T47D (cell line): Measurements from ENCODE around the gene MYADML2.

Experiments
- DNase-seq, 2 experiments: peaks; one replicate each; pipeline versions ENCODE4 v3.0.0 to v3.0.0-alpha.2; 2011 to 2012; ENCODE audit warnings: low read depth in 1 of 2, low spot score in 1 of 2
- JUND ChIP-seq: IDR thresholded peaks from 2 replicates; pipeline ENCODE4 v1.6.1; 2012; ENCODE audit warnings: low read depth
- in situ Hi-C: cut with HindIII; loops from 2 replicates; pipeline ENCODE4 v1.10.0; 2016; ENCODE audit warnings: low sequenced_read_pairs, low pct_unique_long_range_greater_than_20kb

MYADML2 gene

DNA sequence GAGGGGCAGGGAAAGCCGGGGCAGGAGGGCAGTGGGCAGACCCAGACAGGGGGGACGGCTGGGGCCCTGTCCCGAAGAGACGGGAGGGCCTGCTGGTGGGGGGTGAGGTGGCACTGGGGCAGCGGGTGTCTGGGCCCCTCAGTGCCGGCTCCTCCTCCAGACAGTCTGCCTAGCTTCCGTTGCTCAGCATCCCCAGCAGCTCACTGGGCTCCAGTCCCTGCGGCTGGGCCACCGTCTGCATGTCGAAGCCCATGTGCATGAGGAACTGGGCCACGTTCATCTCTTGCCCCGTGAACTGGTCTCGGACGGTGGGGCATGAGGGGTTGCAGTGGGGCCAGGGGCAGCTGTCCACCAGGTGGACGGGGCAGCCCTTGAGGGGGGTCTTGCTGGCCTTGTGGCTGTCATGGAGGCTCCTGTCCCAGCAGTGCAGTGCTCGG lies 5.8 kb upstream of the MYADML2 start:
- TF ChIP-seq JUND, result no peak
- in situ Hi-C loops, result no loop called here
- DNase-seq, result no peak

DNA sequence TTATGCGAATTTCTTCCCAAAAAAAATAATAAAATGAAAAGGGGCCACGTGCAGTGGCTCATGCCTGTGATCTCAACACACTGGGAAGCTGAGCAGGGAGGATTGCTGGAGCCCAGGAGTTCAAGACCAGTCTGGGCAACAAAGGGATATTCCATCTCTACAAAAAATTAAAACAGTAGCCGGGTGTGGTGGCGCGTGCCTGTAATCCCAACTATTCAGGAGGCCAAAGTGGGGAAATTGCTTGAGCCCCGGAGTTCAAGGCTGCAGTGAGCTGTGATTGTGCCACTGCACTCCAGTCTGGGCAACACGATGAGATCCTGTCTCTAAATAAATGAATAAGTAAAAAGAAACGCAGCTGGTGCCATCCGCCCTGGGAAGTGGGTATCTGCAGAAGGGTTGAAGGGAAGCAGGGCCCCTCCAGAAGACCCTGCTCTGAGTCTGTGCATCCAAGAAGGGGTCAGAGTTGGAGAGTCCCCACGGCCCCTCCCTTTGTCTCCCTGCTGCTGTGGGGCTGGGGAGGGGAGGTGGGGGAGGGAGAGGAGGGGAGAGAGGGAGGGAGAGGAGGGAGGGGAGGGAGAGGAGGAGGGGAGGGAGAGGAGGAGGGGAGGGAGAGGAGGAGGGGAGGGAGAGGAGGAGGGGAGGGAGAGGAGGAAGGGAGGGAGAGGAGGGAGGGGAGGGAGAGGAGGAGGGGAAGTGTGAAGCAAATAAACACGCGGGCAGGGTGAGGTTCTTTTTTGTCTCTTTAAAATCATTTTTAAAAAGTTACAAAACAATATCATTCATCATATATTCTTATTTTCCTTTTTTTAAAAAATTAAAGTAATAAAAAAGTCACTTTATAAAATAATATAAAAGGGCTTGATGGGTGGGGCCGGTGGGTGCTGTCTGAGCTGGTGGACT lies 5.0 kb upstream of the MYADML2 start:
- in situ Hi-C loops, result no loop called here
- no peak for TF ChIP-seq JUND
- no peak for DNase-seq

DNA sequence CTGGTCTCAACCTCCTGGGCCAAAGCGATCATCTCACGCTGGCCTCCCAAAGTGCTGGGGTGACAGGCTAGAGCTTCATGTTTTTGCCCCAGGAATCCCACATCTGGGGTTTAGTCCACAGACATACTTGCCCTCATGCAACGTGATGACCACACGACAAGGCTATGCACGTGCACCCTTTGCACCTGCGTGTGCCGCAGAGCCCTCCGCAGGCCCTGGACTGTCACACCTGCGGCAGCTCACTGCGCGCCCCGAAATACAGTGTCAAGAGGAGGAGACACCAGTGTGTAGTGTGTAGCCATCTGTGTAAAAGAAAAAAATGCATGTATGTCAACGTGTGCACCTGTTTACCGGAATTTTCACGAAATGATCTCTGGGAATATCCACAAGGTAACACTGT lies 3.5 kb upstream of the MYADML2 start:
- no peak for DNase-seq
- in situ Hi-C loops, result no loop called here
- no peak for TF ChIP-seq JUND

DNA sequence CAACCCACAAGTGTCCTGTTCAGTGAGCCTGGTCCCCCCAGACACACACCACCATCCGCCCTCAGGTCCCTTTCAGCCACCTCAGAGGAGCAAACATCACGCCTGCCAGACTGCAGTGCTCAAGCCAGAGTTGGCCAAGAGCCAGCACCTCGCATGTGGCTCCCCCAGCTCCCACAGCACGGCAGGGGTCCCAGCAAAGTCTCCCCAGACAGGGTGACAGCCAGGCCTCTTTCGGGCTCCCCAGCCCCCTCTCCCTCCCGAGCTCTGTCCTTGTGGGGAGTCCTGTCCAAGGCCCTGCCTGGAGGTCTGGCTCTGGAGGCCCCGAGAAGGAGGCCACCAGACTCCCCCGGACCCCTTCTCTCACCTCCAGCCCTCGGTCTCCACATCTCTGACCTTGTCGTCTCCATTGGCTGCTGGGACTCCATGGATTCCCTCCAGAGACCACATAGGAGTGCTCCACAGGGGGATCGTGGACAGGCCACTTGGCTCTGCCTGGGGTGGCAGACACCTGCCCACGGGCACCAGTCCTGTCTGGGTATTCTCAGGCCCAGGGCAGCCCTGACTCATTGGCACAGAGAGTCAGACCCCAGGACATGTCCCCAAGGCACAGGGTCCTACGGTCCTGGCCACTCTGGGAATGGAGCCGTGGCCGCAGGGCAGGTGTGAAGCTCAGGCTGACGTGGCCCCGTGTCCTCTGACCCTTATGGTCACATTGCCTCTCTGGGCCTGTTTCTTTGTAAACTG lies 1.8 kb upstream of the MYADML2 start:
- in situ Hi-C loops, result no loop called here
- no peak for TF ChIP-seq JUND
- no peak for DNase-seq

DNA sequence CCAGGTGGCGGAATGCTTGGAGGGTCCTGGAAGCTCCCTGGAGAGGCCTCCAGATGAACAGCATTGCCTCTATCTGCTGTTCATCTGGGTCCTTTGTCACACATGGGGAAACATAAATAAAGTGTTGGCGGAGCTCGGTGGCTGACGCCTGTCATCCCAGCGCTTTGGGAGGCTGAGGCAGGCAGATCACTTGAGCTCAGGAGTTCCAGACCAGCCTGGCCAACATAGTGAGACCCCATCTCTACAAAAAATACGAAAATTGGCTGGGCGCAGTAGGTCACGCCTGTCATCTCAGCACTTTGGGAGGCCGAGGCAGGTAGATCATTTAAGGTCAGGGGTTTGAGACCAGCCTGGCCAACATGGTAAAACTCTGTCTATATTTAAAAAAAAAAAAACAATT lies 2.2 kb downstream of the MYADML2 start:
- TF ChIP-seq JUND, result no peak
- DNase-seq, result no peak
- in situ Hi-C loops, result no loop called here

DNA sequence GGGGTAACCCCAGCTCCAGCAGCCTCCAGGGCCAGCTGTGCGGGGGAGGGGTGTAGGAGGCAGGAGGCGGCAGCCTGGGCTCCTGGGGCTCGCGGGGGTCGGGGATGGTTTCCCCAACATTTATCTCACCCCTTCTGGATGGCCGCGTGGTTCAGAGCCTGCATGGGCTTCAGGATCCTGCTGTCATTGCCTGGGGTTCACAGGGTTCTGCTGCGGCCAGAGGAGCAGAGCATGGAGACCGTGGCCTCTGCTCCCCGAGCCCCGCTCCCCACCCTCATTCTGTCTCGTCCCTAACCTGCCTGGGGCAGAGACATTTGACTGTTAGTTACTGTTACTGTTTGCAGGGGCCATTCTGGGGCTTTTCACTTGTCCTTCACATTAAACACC lies 4.9 kb downstream of the MYADML2 start:
- DNase-seq, result no peak
- no peak for TF ChIP-seq JUND
- in situ Hi-C loops, result no loop called here

DNA sequence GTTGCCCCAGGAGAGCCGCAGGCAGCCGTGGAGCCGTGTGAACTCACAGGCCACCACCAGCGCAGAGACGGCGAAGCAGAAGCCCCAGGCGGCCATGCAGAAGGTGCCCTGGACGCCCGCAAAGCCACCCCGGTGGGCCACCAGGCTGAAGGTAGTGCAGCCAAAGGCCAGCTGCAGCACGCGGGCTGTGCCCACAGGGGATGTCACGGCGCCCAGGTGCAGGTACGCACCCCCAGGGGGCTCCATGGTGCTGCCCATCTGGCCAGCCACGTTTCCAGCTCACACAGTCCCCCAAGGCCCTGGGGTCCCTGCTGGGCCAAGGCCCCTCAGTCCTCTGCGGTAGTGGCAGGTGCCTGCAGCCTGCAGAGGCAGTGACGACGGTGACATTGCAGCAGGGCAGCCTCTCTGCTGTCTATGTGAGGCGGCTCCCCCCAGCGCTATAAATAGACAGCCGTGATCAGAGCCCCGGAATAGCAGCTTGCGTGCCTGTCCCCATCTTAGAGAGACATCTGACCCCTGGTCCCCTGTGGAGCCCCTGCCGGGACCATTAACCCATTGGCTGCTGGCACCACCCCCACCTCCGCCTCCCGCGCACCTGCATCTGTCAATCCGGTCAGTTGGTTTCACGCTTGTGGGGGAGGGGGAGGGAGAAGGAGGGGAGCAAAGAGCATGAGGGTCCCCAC lies 5.4 kb downstream of the MYADML2 start:
- DNase-seq, result no peak
- no peak for TF ChIP-seq JUND
- in situ Hi-C loops, result no loop called here

DNA sequence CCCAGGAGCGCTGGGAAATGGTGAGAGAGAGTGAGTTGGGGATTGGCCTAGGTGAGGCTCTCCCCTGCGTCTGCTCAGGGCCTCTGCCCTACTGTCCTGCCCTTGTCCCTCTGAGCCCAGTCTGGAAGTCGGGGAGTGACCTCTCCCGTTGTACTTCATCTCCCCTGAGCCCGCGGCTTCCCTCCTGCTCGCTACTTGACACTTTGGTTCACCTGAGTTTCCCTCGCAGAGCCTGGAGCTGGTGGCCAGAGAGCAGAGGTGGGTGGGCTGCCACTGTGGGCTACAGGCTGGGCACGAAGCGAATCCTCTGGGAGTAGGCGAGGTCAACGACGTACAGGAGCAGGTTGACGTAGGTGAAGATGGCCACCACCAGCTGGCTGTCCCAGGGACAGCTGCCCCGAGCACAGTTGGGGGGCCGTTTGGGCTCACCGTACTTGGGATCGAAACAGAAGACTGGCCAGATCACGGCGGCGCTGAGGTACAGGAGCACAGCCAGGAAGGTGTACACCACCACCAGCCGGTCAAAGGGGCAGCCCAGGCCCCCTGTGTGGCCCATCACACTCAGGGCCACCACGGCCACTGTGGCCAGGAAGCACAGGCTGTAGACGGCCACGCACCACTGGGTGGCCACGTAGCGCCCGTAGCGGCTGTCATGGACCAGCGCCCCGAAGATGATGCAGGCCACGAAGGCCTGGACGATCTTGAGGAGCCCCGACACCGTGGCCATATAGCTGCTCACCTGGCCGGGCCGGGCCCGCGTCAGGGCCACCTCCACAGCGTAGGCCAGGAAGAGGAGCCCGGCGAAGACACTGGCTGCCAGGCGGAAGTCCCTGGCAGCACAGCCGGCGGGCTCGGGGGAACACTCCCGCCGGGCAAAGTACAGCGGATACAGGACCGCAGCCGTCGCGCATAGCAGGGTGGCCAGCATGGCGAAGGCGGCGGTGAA lies 6.2 kb downstream of the MYADML2 start:
- no peak for TF ChIP-seq JUND
- in situ Hi-C loops, result no loop called here
- DNase-seq, result no peak

DNA sequence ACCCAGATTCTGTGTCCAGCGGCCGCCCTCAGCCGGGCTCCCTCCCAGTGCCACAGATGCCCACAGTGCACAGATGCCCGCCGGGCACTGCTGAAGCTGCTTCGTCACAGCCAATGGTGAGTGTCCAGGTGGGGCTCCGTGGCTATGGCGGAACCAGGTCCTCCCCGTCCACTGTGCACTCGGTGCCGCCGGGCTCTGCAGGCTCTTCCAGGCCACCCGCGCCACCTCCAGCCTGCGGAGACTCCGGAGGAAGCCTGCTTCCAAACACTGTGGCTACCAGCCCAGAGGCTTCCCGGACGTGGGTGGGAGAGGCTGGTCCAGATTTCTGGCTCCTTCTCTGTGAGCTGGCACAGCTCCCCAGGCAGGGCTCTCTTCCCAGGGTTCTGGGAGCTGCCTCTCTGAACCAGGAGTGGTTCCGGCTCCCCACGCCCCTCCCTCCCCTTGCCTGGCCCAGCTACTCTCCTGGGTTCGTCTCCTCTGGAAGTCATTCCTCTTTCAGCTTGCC lies 7.1 kb downstream of the MYADML2 start:
- TF ChIP-seq JUND, result no peak
- DNase-seq, result no peak
- in situ Hi-C loops, result no loop called here

DNA sequence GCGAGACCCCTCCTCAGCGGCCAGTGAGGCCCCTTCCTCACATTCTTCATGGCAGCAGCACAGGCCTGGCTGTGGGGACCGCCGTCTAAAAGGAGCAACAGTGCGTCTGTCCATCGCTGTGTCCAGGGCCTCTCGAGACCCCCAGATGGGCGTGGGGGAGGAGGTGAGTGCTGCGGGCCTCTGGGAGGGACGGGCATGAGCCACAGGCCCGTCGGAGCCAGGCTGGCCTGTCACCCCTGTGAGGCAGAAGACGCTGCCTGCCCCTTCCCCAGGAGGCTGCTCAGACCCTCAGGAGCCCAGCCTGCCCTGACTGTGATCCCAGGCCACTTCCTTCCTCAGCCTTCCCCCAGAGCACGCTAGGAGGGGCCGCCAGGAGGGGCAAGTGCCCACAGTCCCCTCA lies 7.8 kb downstream of the MYADML2 start:
- in situ Hi-C loops, result no loop called here
- TF ChIP-seq JUND, result no peak
- DNase-seq, result no peak

DNA sequence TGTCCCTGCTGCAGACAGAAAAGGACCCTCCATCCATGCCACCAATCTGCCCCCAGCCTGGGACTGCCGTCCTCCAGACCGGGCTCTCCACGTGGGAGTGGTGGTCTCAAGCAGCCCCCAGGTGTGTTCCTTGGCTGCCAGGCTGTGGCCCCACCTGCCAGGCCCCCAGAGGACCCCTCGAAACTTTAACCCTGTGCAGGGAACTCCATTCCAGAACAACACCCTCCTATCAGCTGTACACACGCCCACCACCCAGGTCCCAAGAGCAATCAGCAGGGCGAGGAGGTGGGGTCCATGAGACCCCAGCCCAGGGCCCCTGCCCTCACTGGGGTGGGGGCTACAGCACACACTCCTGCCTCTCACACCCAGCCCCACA lies 11.3 kb downstream of the MYADML2 start:
- DNase-seq, result no peak
- in situ Hi-C loops, result no loop called here
- no peak for TF ChIP-seq JUND
